Fibroblast of skin of back (primary cell): ENCODE results near the gene MEGF8.

Experiments used
- DNase-seq: peaks from one replicate; pipeline ENCODE4 v3.0.0-alpha.2; 2013

Gene MEGF8

GRCh38 chr19:42389899-42390298, 64.5 kb downstream of the MEGF8 start, which contains the start of gene CNFN:
CNFN (minus strand) TSS chr19:42390297; CDS start chr19:42389037, 1,260 bp downstream.
- DNase-seq: no peak

DNA sequence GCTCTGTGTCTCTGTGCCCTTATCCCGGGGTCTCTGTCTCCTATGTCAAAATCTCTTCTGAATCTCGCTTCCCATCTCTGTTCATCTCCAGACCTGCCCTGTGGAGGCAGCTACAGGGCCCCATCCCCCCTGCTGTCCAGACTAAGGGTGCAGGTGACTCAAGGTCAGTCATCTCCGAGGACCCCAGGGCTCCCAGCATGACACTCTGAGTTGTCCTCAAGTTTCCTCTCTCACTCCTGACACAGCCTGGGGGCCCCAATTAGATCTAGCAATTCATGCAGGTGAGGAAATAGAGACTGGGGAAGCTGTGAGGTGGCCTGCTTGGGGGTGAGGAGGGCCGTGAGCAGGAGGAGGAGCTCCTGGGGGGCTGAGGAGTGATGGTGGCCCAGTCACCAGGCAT, 66.7 kb downstream of the MEGF8 start:
- DNase-seq: no peak

DNA sequence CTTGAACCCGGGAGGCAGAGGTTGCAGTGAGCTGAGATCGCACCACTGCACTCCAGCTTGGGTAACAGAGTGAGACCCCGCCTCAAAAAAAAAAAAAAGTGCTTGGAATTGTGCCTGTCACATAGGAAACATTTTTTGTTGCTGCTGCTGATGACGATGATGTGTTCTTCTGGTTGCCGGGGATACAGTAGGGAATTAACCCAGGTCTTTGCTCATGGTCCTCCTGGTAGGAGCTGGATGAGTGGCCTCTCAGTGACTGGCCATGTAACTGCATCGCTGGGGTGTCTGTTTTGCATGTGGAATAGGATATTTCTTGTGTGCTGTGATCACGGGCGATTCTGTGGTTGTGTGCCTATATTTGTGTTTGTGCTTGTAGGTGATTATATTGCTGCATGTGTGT, 69.3 kb downstream of the MEGF8 start:
- DNase-seq: peak; percentile 11

GRCh38 chr19:42396381-42397262, 71.2 kb downstream of the MEGF8 start:
- DNase-seq: peak; percentile 99

- no peak for DNase-seq
Measured at GRCh38 chr19:42397263-42398166, 72.1 kb downstream of the MEGF8 start.

DNA sequence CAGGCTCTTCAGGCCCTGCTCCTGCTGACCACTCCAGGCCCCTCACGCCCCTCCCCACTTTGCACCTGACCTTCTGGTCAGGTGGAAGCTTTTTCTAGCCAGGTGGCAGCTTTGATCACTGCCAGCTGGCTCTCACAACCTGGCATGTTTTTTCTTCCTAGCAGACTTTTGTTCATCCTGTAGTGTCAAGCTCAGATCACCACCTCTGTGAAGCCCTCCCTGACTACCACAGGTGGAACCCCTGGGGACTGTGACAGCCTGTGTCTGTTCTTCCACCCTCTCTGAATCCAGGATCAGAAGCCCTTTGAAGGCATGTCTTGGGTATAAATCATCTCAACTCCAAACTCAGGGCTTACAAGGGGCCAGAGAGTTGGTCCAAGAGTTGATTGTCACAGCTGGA, 75.0 kb downstream of the MEGF8 start:
- DNase-seq: no peak

- peak; percentile 59 for DNase-seq
Measured at GRCh38 chr19:42401365-42402303, 76.2 kb downstream of the MEGF8 start.

DNA sequence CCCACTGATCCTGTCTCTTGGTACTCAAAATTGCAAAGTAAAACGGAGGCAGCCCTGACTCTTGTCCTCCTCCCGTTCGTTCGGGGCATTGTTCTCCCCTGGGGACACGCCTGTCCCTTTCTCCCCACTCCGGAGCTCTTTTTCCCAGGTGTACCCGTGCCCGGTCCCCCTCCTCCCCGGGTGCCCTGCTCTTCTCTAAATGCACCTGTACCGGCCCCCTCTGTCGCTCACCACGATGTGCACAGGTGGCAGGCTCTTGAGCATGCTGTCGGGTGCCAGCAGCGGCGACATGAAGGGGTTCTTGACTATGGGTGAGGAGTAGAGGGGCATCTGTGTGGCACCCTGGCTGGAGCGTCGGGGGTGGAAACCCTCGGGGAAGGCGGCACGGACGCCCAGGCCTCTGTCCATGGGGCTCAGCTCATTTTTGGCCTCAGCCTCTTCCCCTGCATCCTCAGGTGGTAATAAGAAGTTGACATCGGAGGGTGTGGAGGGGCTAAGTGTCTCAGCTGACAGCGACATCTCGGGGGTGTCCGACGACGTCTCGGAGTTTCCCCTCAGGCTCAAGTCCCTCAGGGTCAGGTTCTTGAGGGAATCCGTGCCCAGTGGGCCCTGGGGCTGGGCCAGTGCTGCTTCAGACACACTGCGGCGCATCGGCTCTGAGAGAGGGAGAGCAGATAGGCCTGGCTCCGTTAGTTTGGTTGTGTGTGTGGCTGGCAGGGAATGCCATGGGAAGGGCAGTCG, 77.1 kb downstream of the MEGF8 start:
- DNase-seq: no peak

GRCh38 chr19:42403586-42403985, 78.2 kb downstream of the MEGF8 start:
- no peak for DNase-seq

- no peak for DNase-seq
Measured at GRCh38 chr19:42406111-42406510, 80.7 kb downstream of the MEGF8 start.

- no peak for DNase-seq
Measured at GRCh38 chr19:42407085-42407815, 81.8 kb downstream of the MEGF8 start.

DNA sequence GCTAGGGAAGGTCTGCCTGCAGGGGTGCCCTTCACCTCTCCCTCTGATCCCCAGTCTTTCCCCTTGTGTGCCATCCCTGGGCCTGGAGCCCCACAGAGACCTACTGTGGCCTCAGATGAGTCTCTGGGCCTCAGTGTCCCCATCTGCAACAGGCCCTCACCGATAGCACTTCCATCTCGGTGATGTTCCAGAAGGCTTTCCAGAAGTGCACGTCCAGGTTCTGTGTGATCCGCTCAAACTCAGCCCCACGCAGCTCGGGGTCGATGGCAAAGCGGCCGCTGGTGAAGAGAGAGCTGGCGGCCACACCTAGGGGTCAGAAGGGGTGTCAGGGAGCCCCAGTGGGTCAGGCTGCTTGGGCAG, 82.4 kb downstream of the MEGF8 start:
- DNase-seq: no peak

- no peak for DNase-seq
Measured at GRCh38 chr19:42409477-42409876, 84.0 kb downstream of the MEGF8 start.

GRCh38 chr19:42410371-42410770, 84.9 kb downstream of the MEGF8 start:
- DNase-seq: no peak

DNA sequence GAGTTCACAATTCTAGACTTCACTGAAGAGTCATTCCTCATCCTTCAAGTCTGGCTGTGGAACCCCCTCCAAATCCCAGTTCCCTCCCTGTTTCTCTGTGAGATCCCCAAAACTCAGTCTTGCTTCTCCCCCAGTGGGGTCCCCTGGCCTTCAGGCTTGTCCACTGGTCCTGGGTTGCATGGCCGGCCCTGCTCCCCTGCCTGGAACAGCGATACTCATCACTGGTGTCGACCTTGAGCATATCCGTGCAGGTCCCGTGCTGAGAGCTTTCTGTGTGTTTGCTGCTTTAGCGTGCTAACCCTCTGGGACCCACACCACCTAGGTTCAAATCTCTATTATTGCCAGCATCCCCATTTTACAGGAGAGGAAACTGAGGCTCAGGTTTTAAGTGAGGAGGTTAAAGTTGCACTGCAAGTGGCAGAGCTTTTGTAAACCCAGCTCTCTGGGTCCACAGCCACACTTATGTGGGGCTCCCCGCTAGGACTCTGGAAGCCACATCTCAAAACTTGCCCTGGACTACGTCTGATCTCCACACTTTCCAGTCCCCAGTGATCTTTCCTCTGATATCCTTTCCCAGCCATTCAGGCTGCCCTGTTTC, 86.2 kb downstream of the MEGF8 start:
- no peak for DNase-seq

DNA sequence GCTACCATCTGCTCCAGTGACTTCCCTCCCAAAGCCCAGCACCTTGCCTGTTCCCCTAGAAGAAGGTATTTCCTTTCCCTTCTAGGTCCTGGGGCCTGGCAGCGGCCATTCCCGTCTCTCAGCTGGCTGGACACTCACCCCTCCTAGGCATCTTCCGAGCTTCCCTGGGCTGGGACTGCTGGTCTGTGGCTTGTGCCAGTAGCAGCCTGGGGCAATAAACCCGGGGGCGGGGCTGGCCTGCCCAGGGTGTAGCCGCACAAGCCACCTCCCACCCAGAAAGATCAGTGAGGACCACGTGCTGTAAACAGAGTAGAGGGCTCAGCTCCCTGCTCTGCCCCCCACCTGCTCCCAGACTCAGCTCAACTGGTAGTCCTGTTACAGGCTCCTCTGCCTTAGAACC, 86.8 kb downstream of the MEGF8 start:
- DNase-seq: no peak

GRCh38 chr19:42412661-42413076, 87.2 kb downstream of the MEGF8 start:
- DNase-seq: no peak

DNA sequence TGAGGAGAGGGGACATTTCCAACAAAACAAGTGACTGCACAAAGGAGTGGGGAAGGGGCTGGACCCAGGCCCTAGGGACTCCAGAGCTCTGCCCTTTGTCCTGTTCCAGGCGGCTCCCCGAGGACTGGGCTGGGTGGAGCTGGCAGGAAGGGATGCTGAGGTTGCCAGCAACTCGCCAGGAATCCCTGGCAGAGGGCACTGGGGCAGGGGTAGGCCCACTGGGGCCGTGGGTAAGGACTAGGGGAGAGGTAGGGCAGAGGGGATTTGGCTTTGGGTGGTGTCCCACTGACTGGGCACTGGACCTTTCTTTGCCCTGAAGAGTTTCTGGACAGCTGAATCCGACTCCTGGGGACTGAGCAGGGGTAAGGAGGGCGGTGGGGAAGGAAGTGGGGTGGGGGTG, 93.9 kb downstream of the MEGF8 start:
- no peak for DNase-seq

DNA sequence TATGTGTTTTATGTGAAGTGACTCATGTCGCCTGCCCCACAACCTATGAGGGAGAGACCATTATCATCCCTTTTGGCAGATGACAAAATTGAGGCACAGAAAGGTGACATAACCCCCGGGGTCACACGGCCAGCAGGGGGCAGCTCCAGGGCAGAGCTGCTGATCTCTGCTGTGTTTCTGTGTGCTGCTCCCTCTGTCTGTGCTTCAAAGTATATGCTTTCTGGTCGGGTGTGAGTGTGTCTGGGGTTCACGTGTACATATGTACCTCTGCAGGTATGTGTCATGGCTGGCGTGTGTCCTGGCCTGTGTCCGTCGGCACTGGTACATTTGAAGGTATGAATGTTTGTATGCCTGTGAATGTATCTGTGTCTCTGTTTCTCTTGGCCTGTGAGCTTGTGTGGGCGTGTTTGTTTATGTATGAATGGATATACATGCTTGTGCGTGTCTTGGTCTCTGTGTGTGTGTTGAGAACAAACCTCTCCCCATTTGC, 94.7 kb downstream of the MEGF8 start:
- DNase-seq: peak; percentile 33

DNA sequence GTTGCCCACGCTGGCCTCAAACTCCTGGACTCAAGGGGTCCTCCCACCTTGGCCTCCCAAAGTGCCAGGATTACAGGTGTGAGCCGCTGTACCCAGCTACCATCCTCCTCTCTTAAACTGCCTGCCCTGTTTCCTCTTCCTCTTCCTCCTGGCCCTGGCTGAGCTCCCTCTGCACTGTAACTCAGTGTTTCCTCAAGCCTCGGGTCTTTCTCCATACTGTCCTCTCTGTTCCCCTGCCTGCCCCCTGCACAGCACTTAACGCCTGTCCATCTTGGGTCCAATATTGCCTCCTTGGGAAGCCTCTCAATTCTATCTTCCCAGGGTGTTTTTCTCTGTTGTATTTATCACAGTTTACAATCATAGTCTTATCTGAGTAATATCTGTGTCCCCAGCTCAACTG, 95.7 kb downstream of the MEGF8 start:
- DNase-seq: no peak
